ENCODE results near the gene BFSP2.

BFSP2 gene

DNA sequence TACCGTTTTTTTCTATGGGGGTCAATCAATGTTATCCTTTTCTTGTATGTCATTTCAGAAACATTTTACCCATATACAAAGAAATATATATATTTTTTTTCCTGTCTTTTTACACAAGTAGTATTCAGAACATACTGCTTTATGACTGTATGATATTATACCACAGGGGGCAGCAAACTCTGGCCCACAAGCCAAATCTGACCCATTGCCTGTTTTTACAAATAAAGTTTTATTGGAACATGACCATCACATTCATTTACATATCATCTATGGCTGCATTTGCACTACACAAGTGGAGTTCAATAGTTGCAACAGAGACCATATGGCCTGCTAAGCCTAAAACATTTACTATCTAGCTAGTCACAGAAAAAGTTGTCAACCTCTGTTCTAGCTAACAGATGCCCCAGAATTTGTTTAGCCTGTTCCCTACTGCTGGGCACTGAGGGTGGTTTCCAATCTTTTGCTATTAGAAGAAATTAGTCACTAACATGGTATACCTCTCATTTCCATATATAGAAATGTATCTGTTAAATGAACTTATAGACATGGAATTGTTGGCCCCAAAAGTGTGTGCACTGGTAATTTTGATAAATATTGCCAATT, 57.7 kb downstream of the BFSP2 start:
- Histone ChIP-seq H3K4me3 (ENCODE audit: low read depth in 1 of 2, low read length in 1 of 2) (no peak overlapping the region), H3K27ac (no peak overlapping the region), H3K9me3 (no peaks in the 10 kb centered on the region), H3K36me3 (no peaks in the 10 kb centered on the region), H3K27me3 (no peaks in the 10 kb centered on the region), H3K4me1 (ENCODE audit: control insufficient read depth in 1 of 2, insufficient read depth in 1 of 2, low read depth in 1 of 2, low read length in 1 of 2) (no peaks in the 10 kb centered on the region)
- no peak for TF ChIP-seq CTCF (IDR thresholded peaks at IDR 0.05)

DNA sequence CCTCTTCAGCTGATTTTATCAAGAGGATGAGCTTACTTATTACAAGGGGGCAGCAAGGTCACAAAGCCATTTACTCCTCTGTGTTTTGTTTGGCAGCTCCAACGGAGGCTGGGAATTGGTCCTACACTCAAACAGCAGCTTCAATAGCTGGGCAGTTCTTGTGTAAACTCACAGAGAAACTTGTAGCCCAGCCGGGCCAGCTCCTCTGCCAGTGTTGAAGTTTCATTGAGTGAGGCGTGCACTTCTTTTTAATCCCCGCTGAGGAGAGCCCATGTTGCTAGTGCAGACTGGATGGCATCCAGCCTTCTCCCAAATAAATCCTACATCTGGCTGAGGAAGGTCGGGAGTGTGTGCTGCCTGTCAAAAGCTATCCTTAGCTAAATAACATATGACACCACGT, 59.5 kb downstream of the BFSP2 start:
- H3K4me3 ChIP-seq (ENCODE audit: low read depth in 1 of 2, low read length in 1 of 2), result no peak overlapping the region
- no peaks in the 10 kb centered on the region for H3K36me3 ChIP-seq
- no peak overlapping the region for H3K27ac ChIP-seq
- no peaks in the 10 kb centered on the region for H3K4me1 ChIP-seq (ENCODE audit: control insufficient read depth in 1 of 2, insufficient read depth in 1 of 2, low read depth in 1 of 2, low read length in 1 of 2)
- H3K9me3 ChIP-seq, result no peaks in the 10 kb centered on the region
- H3K27me3 ChIP-seq, result no peaks in the 10 kb centered on the region
- no peak for TF ChIP-seq CTCF (IDR thresholded peaks at IDR 0.05)

GRCh38 chr3:133460809-133461208, 61.0 kb downstream of the BFSP2 start:
- H3K27ac ChIP-seq, result no peak overlapping the region
- no peaks in the 10 kb centered on the region for H3K9me3 ChIP-seq
- TF ChIP-seq CTCF (IDR thresholded peaks at IDR 0.05), result no peak
- H3K4me3 ChIP-seq (ENCODE audit: low read depth in 1 of 2, low read length in 1 of 2), result no peak overlapping the region
- H3K4me1 ChIP-seq (ENCODE audit: control insufficient read depth in 1 of 2, insufficient read depth in 1 of 2, low read depth in 1 of 2, low read length in 1 of 2), result no peaks in the 10 kb centered on the region
- no peaks in the 10 kb centered on the region for H3K36me3 ChIP-seq
- H3K27me3 ChIP-seq, result no peaks in the 10 kb centered on the region

DNA sequence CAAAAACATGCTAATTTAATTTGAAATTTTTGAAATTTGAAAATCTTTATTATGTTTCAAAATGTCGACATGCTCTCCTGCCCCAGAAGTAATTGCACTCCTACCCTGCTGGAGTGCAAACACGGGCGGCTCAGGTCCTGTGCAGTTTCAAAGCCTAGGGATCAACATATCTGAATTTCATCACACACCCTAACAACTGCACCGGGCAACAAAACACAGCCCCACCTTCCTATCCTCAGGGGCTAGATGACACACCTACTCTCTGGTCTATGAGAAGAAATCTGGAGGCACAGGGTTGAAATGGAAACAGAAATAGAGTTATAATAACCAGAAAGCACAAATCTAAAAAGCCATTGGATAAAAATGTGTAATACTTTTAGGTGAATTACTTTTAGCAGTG, 61.4 kb downstream of the BFSP2 start:
- Histone ChIP-seq H3K27ac (no peak overlapping the region), H3K9me3 (no peaks in the 10 kb centered on the region), H3K4me3 (ENCODE audit: low read depth in 1 of 2, low read length in 1 of 2) (no peak overlapping the region), H3K27me3 (no peaks in the 10 kb centered on the region), H3K4me1 (ENCODE audit: control insufficient read depth in 1 of 2, insufficient read depth in 1 of 2, low read depth in 1 of 2, low read length in 1 of 2) (no peaks in the 10 kb centered on the region), H3K36me3 (no peaks in the 10 kb centered on the region)
- no peak for TF ChIP-seq CTCF (IDR thresholded peaks at IDR 0.05)

GRCh38 chr3:133463347-133463860, 63.5 kb downstream of the BFSP2 start:
- Histone ChIP-seq H3K4me3 (ENCODE audit: low read depth in 1 of 2, low read length in 1 of 2) (no peak overlapping the region), H3K36me3 (no peaks in the 10 kb centered on the region), H3K4me1 (ENCODE audit: control insufficient read depth in 1 of 2, insufficient read depth in 1 of 2, low read depth in 1 of 2, low read length in 1 of 2) (no peaks in the 10 kb centered on the region), H3K27ac (no peak overlapping the region), H3K27me3 (no peaks in the 10 kb centered on the region), H3K9me3 (no peaks in the 10 kb centered on the region)
- no peak for TF ChIP-seq CTCF (IDR thresholded peaks at IDR 0.05)

All from neutrophil (primary cell).